Psoas muscle (tissue), 8 donors: ENCODE results near the gene SORCS3. TPM values are rescaled to one million over a fixed set of nuclear protein-coding genes. Genes with fewer than 3 reads are reported as not detected.

ENCODE experiments used
- ATAC-seq, 4 donors: fragments of 200-7000 bp; cut with Tn5 transposase; one replicate each; pipeline ENCODE4 v1.9.1; 2020; ENCODE audit warnings: moderate library complexity in 3 of 4, mild to moderate bottlenecking in 2 of 4
- DNase-seq, 2 donors: peaks; one replicate each; pipeline ENCODE4 v3.0.0-alpha.2; 2020
- H3K27ac ChIP-seq: fragments of 200-600 bp; one replicate; pipeline ENCODE4 v1.8.0; 2022
- H3K27me3 ChIP-seq, 3 donors: fragments of 200-600 bp in 1 of 3; one replicate each; pipeline versions ENCODE4 v1.6.1 to v1.8.0; 2013 to 2022; ENCODE audit warnings: low read length in 2 of 3, mild to moderate bottlenecking in 2 of 3, moderate library complexity in 1 of 3; ENCODE audit not compliant: insufficient read depth in 3 of 3
- H3K36me3 ChIP-seq, 2 donors: fragments of 200-600 bp in 1 of 2; one replicate each; pipeline versions ENCODE4 v1.6.1 to v1.8.0; 2013 to 2022; ENCODE audit warnings: low read depth in 1 of 2, mild to moderate bottlenecking in 1 of 2, moderate library complexity in 1 of 2; ENCODE audit not compliant: insufficient read depth in 1 of 2
- H3K4me1 ChIP-seq: fragments of 200-600 bp; one replicate; pipeline ENCODE4 v1.8.0; 2022
- H3K4me3 ChIP-seq: fragments of 200-600 bp; one replicate; pipeline ENCODE4 v1.8.0; 2022; ENCODE audit warnings: mild to moderate bottlenecking
- H3K9me3 ChIP-seq: fragments of 200-600 bp; one replicate; pipeline ENCODE4 v1.8.0; 2022
- CTCF ChIP-seq: fragments of 200-600 bp; IDR thresholded peaks from one replicate; pipeline ENCODE4 v1.8.0; 2022; ENCODE audit warnings: antibody characterized with exemption
- WGBS, 3 donors: extraction: QIAGEN DNeasy Blood & Tissue Kit; methylation state at CpG; one replicate each; pipeline versions ENCODE4 v1.1.6 to v1.1.7; 2013; 5-methylcytosine and 5-hydroxymethylcytosine counted together
- intact Hi-C, 2 donors: fragments of 100-400 bp; cut with DNase I; formaldehyde crosslinking; loops; one replicate each; pipeline versions ENCODE4 v1.11.0 to v1.14.2; 2022
- long read RNA-seq, 2 donors: library from polyadenylated mRNA; unstranded; transcript quantifications; one replicate each; pipeline ENCODE4 v2.0.0, GENCODE V29; 2021
- polyA plus RNA-seq, 3 donors: library from polyadenylated mRNA; stranded (reverse); fragments of 200-250 nt; gene quantifications; one replicate each; pipeline ENCODE4 v1.2.3, GENCODE V29; 2013
- total RNA-seq, 4 donors: library from RNA; stranded (reverse); fragmentation: NEBNext Ultra II Directional in 2 of 4; extraction: Animal tissue kit (Norgen Biotek cat#: 25700) in 2 of 4; gene quantifications; one replicate each; pipeline versions ENCODE4 v1.2.1 to v1.2.4, GENCODE V29; 2021 to 2023
- donor health status: healthy with polysubstance abuse.
- donor health status: DM: no; HTN: no; CAD: no; lungs with moderate emphysema.
- donor health status: Bipolar disorder and iron deficiency.
- donor health status: healthy.
- donor health status: DM: yes; HTN: yes; CAD: no.
- donor health status: DM: no; HTN: no; CAD: no.
- donor health status: DM: no; HTN: no; CAD: no.
- donor health status: DM: yes; HTN: yes; CAD: no.

SORCS3 gene
- total RNA-seq (not detected), polyA plus RNA-seq (under 1 TPM in 1 of 3 donors, not detected in 2; 0.01 TPM)
- long read RNA-seq, donor 1: 0 reads
- long read RNA-seq, donor 2: 0 reads

GRCh38 chr10:104641187-104641936, at the start of gene SORCS3:
Gene SORCS3 (plus strand): TSS chr10:104641290.
- H3K36me3 ChIP-seq: no peaks in the 10 kb centered on the region
- 0 to 1% (median 1%) methylated on average over 45 to 96 of the region's 96 CpGs for WGBS, 3 donors
- H3K27ac ChIP-seq: no peak within 1 kb of the TSS
- H3K4me3 ChIP-seq: peak within 1 kb of the TSS; percentile 25
- ATAC-seq: no peak
- TF ChIP-seq CTCF: no peak
- H3K9me3 ChIP-seq: no peaks in the 10 kb centered on the region
- intact Hi-C loops: no loop called here
- no peak for DNase-seq
- H3K27me3 ChIP-seq: peaks cover 11 to 79% (median 24%) of the 10 kb centered on the region in 3 donors
- H3K4me1 ChIP-seq: no peaks in the 10 kb centered on the region

- WGBS, 3 donors: 79 to 85% (median 85%) methylated on average over 3 of the region's 3 CpGs
- DNase-seq (no peak), ATAC-seq (no peak)
- no peak overlapping the region for H3K4me3 ChIP-seq
- no peak for TF ChIP-seq CTCF
- H3K4me1 ChIP-seq: no peaks in the 10 kb centered on the region
- H3K9me3 ChIP-seq: no peaks in the 10 kb centered on the region
- intact Hi-C loops: no loop called here
- no peak overlapping the region for H3K27ac ChIP-seq
- peaks cover 0 to 7% (median 0%) of the 10 kb centered on the region in 3 donors for H3K27me3 ChIP-seq
- H3K36me3 ChIP-seq: no peaks in the 10 kb centered on the region
These were observed 49.6 kb upstream of the SORCS3 start for GRCh38 chr10:104591441-104591840.

- H3K27me3 ChIP-seq: peaks cover 0 to 2% (median 0%) of the 10 kb centered on the region in 3 donors
- no peaks in the 10 kb centered on the region for H3K9me3 ChIP-seq
- DNase-seq (no peak), ATAC-seq (no peak)
- H3K4me3 ChIP-seq: no peak overlapping the region
- no peaks in the 10 kb centered on the region for H3K36me3 ChIP-seq
- no peak for TF ChIP-seq CTCF
- intact Hi-C loops: no loop called here
- H3K4me1 ChIP-seq: no peaks in the 10 kb centered on the region
- 56 to 67% (median 56%) methylated on average over 1 of the region's 1 CpG for WGBS, 3 donors
- no peak overlapping the region for H3K27ac ChIP-seq
These were observed 39.9 kb upstream of the SORCS3 start for GRCh38 chr10:104601166-104601565.

- Histone ChIP-seq H3K27me3 (no peaks in the 10 kb centered on the region), H3K4me3 (no peak overlapping the region), H3K36me3 (no peaks in the 10 kb centered on the region), H3K4me1 (no peaks in the 10 kb centered on the region), H3K9me3 (no peaks in the 10 kb centered on the region), H3K27ac (no peak overlapping the region)
- DNase-seq (no peak), ATAC-seq (no peak)
- no peak for TF ChIP-seq CTCF
- WGBS, 3 donors: 65 to 66% (median 66%) methylated on average over 7 of the region's 7 CpGs
- intact Hi-C loops: no loop called here
These were observed 32.8 kb upstream of the SORCS3 start for GRCh38 chr10:104608091-104608828.
